ENCODE results near the gene LAMA3.

The LAMA3 gene

DNA sequence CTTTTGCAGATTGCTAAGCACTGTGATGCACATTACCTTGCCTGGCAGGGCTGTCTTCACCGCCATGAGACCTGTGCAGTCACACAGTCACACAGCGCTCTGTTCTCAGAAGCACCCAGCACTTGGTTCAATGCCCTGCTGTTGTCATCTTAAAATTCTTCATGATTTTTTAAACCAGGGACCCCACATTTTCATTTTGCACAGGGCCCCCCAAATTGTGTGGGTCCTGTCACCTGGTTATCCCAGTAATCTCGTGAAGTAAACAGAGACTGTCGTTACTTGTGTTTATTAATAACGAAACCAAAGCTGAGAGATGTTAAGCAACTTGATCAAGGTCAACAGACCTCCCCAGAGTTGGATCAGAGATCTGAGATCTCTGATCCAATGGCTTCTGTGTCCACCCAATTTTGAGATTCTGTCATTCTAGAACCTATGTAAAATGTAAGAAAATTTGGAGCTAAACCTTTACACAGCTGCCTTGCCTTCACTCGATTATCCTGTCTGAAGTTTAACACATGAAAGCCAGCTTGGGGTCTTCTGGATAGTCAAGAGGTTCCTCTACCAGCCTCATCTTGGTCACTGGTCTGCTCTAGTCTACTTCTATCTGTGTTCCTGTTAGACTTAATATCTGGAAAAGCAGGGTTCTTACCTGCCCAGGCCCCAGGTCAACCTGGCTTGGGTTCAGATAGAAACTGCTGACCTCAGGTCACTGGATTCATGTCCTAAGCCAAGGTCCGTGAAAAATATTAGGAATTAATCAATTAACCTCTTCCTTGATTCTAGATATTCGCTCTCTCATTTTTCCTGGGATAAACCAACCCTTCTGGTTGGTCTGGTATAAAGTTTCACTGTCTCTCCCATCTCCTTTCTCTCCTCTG lies 311.6 kb downstream of the LAMA3 start:
- Histone ChIP-seq H3K4me1 (ENCODE audit: insufficient read depth, low read length) (no peaks in the 10 kb centered on the region), H3K27me3 (ENCODE audit: insufficient read depth, low read length) (no peaks in the 10 kb centered on the region; the same call in 1 of the 2 replicates), H3K9me3 (ENCODE audit: insufficient read depth, low read depth, low read length) (no peaks in the 10 kb centered on the region), H3K36me3 (ENCODE audit: insufficient read depth, low read depth, low read length) (no peaks in the 10 kb centered on the region), H3K9ac (ENCODE audit: low read depth, low read length) (no peak overlapping the region), H3K4me3 (ENCODE audit: low read length) (no peak overlapping the region), H3K27ac (ENCODE audit: low read length) (no peak overlapping the region)

DNA sequence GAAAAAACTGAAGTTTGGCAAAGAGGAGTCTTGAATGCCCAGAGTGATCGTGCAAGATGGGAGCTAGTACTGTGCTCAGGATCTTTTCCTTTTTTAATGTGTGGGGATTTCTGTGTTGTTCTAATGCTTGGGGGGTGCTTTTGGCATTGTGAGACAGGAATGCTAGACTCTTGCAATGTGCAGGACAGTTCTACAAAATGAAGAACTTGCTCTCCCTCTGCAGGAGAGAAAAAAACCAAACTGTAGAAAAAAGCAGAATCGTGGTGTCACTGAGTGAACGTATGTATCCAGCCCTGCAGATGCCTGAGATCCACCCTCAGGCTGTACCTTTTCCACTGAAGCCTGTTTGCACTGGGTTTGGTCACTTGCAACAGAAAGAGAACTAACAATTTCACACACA lies 313.2 kb downstream of the LAMA3 start:
- no peaks in the 10 kb centered on the region for H3K9me3 ChIP-seq (ENCODE audit: insufficient read depth, low read depth, low read length)
- H3K9ac ChIP-seq (ENCODE audit: low read depth, low read length): no peak overlapping the region
- H3K4me1 ChIP-seq (ENCODE audit: insufficient read depth, low read length): no peaks in the 10 kb centered on the region
- no peak overlapping the region for H3K27ac ChIP-seq (ENCODE audit: low read length)
- no peak overlapping the region for H3K4me3 ChIP-seq (ENCODE audit: low read length)
- no peaks in the 10 kb centered on the region; the same call in 1 of the 2 replicates for H3K27me3 ChIP-seq (ENCODE audit: insufficient read depth, low read length)
- H3K36me3 ChIP-seq (ENCODE audit: insufficient read depth, low read depth, low read length): no peaks in the 10 kb centered on the region

DNA sequence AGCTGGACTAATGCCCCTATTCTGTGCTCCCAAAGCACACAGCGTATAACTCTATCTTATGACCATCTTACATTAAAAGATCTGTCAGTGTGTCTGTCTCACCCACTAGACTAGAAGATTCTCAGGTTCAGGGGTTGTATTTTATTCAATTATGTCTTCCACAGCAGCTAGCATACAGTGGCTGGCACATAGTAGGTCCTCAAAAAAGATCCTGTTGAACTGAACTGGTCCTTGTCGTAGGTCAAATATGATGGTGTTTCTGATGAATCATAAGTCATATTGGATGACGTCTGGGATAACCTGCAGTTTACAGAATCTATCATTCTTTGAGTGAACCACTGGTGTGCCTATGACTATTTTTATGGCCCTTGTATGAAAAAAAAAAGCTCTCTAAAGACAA lies 314.0 kb downstream of the LAMA3 start:
- Histone ChIP-seq H3K4me3 (ENCODE audit: low read length) (no peak overlapping the region), H3K27me3 (ENCODE audit: insufficient read depth, low read length) (no peaks in the 10 kb centered on the region; the same call in 1 of the 2 replicates), H3K36me3 (ENCODE audit: insufficient read depth, low read depth, low read length) (no peaks in the 10 kb centered on the region), H3K9ac (ENCODE audit: low read depth, low read length) (no peak overlapping the region), H3K9me3 (ENCODE audit: insufficient read depth, low read depth, low read length) (no peaks in the 10 kb centered on the region), H3K27ac (ENCODE audit: low read length) (no peak overlapping the region), H3K4me1 (ENCODE audit: insufficient read depth, low read length) (no peaks in the 10 kb centered on the region)

DNA sequence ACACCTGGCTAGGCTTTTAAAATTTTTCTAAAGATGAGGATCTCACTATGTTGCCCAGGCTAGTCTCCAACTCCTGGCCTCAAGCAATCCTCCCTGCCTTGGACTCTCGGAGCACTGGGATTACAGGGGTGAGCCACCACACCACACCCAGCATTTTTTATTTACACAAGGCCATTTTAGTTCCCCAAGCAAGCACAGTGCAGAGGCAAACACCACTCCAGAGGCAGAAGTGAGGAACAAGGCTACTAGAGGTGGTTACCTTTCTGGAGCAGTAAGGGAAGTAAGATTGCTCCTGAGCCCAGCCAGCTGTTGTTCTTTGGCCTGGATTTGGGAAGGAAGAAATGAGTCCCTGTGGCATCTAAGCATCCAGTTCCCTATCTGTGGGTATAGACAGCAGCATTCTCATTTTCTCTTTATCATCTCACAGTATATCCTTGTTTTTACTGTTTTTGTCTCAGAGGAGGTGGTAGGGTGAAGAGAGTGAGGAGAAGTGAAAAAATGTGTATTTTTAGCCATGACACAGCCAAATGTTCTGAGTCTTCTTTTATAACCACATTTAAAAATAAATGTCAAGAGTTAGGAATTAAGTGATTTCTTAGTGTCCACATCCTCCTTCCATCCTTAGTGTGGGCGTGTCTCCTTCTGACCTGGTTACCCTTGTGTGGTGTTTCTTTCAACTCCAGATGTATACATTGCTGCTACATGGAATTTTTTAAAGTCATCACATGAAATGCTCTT lies 314.8 kb downstream of the LAMA3 start:
- H3K36me3 ChIP-seq (ENCODE audit: insufficient read depth, low read depth, low read length): no peaks in the 10 kb centered on the region
- H3K4me3 ChIP-seq (ENCODE audit: low read length): no peak overlapping the region
- no peaks in the 10 kb centered on the region for H3K9me3 ChIP-seq (ENCODE audit: insufficient read depth, low read depth, low read length)
- no peaks in the 10 kb centered on the region for H3K4me1 ChIP-seq (ENCODE audit: insufficient read depth, low read length)
- no peak overlapping the region for H3K27ac ChIP-seq (ENCODE audit: low read length)
- H3K9ac ChIP-seq (ENCODE audit: low read depth, low read length): no peak overlapping the region
- no peaks in the 10 kb centered on the region; the same call in 1 of the 2 replicates for H3K27me3 ChIP-seq (ENCODE audit: insufficient read depth, low read length)

Measured in iPS-20b (cell line).